ENCODE data around the gene CELF4.

CELF4 gene

GRCh38 chr18:37574113-37574512 lies 8.5 kb upstream of the CELF4 start:
- Histone ChIP-seq H3K4me1 (ENCODE audit: control insufficient read depth, insufficient read depth, low read length) (peaks cover 22% of the 10 kb centered on the region), H3K9me3 (ENCODE audit: control insufficient read depth, insufficient read depth, low read length) (no peaks in the 10 kb centered on the region), H3K36me3 (ENCODE audit: control insufficient read depth, insufficient read depth, low read length) (no peaks in the 10 kb centered on the region), H3K4me3 (ENCODE audit: low read length) (no peak overlapping the region), H3K27ac (ENCODE audit: low read length) (no peak overlapping the region), H3K27me3 (ENCODE audit: control insufficient read depth, insufficient read depth, low read length) (peaks cover 7% of the 10 kb centered on the region; the same call in 1 of the 2 replicates)
- no peak for DNase-seq (ENCODE audit: low read depth, low spot score)
- no CpG with 5 or more reads among the region's 7 CpGs for WGBS (ENCODE audit: insufficient coverage, insufficient read length)

DNA sequence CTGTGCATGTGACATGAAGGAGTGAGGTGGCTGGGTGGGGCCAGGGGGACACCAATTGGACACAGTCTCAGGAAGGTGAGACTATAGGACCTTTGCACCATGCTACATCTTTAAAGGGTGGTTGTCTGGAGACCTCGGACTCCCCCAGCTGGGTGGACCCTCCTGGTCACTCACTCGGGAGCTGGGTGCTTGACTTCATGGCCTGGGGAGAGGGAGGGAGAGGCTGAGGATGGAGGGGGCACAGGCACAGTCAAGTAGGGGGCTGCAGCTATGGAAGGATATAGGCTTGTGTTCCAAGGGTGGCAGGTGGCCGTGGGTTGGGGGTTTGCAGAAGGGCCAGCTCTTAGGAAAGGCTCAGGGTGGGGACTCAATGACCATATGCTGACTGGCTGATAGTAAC lies 7.1 kb upstream of the CELF4 start:
- peaks cover 21% of the 10 kb centered on the region for H3K27me3 ChIP-seq (ENCODE audit: control insufficient read depth, insufficient read depth, low read length)

GRCh38 chr18:37571266-37571665 lies 5.7 kb upstream of the CELF4 start:
- Histone ChIP-seq H3K36me3 (ENCODE audit: control insufficient read depth, insufficient read depth, low read length) (no peaks in the 10 kb centered on the region), H3K9me3 (ENCODE audit: control insufficient read depth, insufficient read depth, low read length) (no peaks in the 10 kb centered on the region), H3K27ac (ENCODE audit: low read length) (no peak overlapping the region), H3K27me3 (ENCODE audit: control insufficient read depth, insufficient read depth, low read length) (peaks cover 31% of the 10 kb centered on the region), H3K4me3 (ENCODE audit: low read length) (no peak overlapping the region), H3K4me1 (ENCODE audit: control insufficient read depth, insufficient read depth, low read length) (peaks cover 3% of the 10 kb centered on the region)
- no peak for DNase-seq (ENCODE audit: low read depth, low spot score)
- WGBS (ENCODE audit: insufficient coverage, insufficient read length), result no CpG with 5 or more reads among the region's 5 CpGs

More for the DNA sequence above, 7.1 kb upstream of the CELF4 start:
- peaks cover 15% of the 10 kb centered on the region for H3K4me1 ChIP-seq (ENCODE audit: control insufficient read depth, insufficient read depth, low read length)
- H3K36me3 ChIP-seq (ENCODE audit: control insufficient read depth, insufficient read depth, low read length), result no peaks in the 10 kb centered on the region
- H3K27ac ChIP-seq (ENCODE audit: low read length), result no peak overlapping the region
- no CpG with 5 or more reads among the region's 3 CpGs for WGBS (ENCODE audit: insufficient coverage, insufficient read length)
- DNase-seq (ENCODE audit: low read depth, low spot score), result no peak
- no peaks in the 10 kb centered on the region for H3K9me3 ChIP-seq (ENCODE audit: control insufficient read depth, insufficient read depth, low read length)
- H3K4me3 ChIP-seq (ENCODE audit: low read length), result no peak overlapping the region

DNA sequence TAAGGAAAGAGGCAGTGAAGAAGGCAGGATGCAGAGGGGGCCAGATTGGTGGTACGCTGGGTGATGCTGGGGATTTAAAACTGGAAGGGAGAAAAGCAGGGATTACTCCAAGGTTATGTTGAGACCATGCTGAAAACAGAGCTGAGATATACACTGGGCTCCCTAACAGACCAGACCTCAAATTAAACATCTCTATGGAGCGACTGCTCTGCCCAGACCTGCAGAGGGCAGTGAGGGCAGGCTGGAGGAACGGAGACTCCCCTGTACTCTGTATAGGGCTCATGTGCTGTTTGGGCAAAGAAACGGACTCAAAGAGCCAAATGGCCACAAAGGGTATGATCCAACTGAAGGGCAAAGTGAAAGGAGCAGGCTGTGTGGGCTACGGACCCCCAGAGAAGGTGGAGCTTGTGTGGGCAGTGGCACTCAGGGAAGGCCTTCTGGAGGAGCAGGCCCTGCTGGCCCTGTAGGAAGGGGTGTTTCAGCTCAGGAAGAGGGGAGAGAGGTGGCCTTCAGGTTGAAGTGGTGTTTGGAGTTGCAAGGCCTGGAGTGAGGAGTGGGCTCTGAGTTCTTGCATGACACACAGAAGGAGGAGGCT lies 4.8 kb upstream of the CELF4 start:
- H3K27me3 ChIP-seq (ENCODE audit: control insufficient read depth, insufficient read depth, low read length), result peaks cover 31% of the 10 kb centered on the region
- DNase-seq (ENCODE audit: low read depth, low spot score), result no peak
- no peak overlapping the region for H3K4me3 ChIP-seq (ENCODE audit: low read length)
- H3K4me1 ChIP-seq (ENCODE audit: control insufficient read depth, insufficient read depth, low read length), result peaks cover 1% of the 10 kb centered on the region; the same call in 1 of the 2 replicates
- WGBS (ENCODE audit: insufficient coverage, insufficient read length), result no CpG with 5 or more reads among the region's 5 CpGs
- H3K36me3 ChIP-seq (ENCODE audit: control insufficient read depth, insufficient read depth, low read length), result no peaks in the 10 kb centered on the region
- no peaks in the 10 kb centered on the region for H3K9me3 ChIP-seq (ENCODE audit: control insufficient read depth, insufficient read depth, low read length)
- H3K27ac ChIP-seq (ENCODE audit: low read length), result no peak overlapping the region

GRCh38 chr18:37568671-37569070 lies 3.1 kb upstream of the CELF4 start:
- Histone ChIP-seq H3K4me1 (ENCODE audit: control insufficient read depth, insufficient read depth, low read length) (no peaks in the 10 kb centered on the region), H3K27ac (ENCODE audit: low read length) (no peak overlapping the region), H3K4me3 (ENCODE audit: low read length) (no peak overlapping the region), H3K9me3 (ENCODE audit: control insufficient read depth, insufficient read depth, low read length) (no peaks in the 10 kb centered on the region), H3K27me3 (ENCODE audit: control insufficient read depth, insufficient read depth, low read length) (peaks cover 44% of the 10 kb centered on the region), H3K36me3 (ENCODE audit: control insufficient read depth, insufficient read depth, low read length) (no peaks in the 10 kb centered on the region)
- no peak for DNase-seq (ENCODE audit: low read depth, low spot score)
- no CpG with 5 or more reads among the region's 4 CpGs for WGBS (ENCODE audit: insufficient coverage, insufficient read length)

GRCh38 chr18:37567994-37568359 lies 2.4 kb upstream of the CELF4 start:
- Histone ChIP-seq H3K36me3 (ENCODE audit: control insufficient read depth, insufficient read depth, low read length) (no peaks in the 10 kb centered on the region), H3K27ac (ENCODE audit: low read length) (no peak overlapping the region), H3K4me1 (ENCODE audit: control insufficient read depth, insufficient read depth, low read length) (no peaks in the 10 kb centered on the region), H3K9me3 (ENCODE audit: control insufficient read depth, insufficient read depth, low read length) (no peaks in the 10 kb centered on the region), H3K4me3 (ENCODE audit: low read length) (no peak overlapping the region), H3K27me3 (ENCODE audit: control insufficient read depth, insufficient read depth, low read length) (peaks cover 46% of the 10 kb centered on the region)
- no CpG with 5 or more reads among the region's 10 CpGs for WGBS (ENCODE audit: insufficient coverage, insufficient read length)
- DNase-seq (ENCODE audit: low read depth, low spot score), result no peak

- no peak for DNase-seq (ENCODE audit: low read depth, low spot score)
- WGBS (ENCODE audit: insufficient coverage, insufficient read length), result no CpG with 5 or more reads among the region's 72 CpGs
- peak overlapping the region; percentile 31; the same call in 1 of the 2 replicates for H3K4me3 ChIP-seq (ENCODE audit: low read length)
- H3K9me3 ChIP-seq (ENCODE audit: control insufficient read depth, insufficient read depth, low read length), result no peaks in the 10 kb centered on the region
- H3K27me3 ChIP-seq (ENCODE audit: control insufficient read depth, insufficient read depth, low read length), result peaks cover 46% of the 10 kb centered on the region
- no peak overlapping the region for H3K27ac ChIP-seq (ENCODE audit: low read length)
- no peaks in the 10 kb centered on the region for H3K4me1 ChIP-seq (ENCODE audit: control insufficient read depth, insufficient read depth, low read length)
- H3K36me3 ChIP-seq (ENCODE audit: control insufficient read depth, insufficient read depth, low read length), result no peaks in the 10 kb centered on the region
These were observed 1.7 kb upstream of the CELF4 start for GRCh38 chr18:37567061-37567993.

GRCh38 chr18:37566479-37567060 lies 972 bp upstream of the CELF4 start:
- Histone ChIP-seq H3K27ac (ENCODE audit: low read length) (no peak overlapping the region), H3K27me3 (ENCODE audit: control insufficient read depth, insufficient read depth, low read length) (peaks cover 46% of the 10 kb centered on the region), H3K36me3 (ENCODE audit: control insufficient read depth, insufficient read depth, low read length) (no peaks in the 10 kb centered on the region), H3K9me3 (ENCODE audit: control insufficient read depth, insufficient read depth, low read length) (no peaks in the 10 kb centered on the region), H3K4me3 (ENCODE audit: low read length) (peak overlapping the region; percentile 31; the same call in 1 of the 2 replicates), H3K4me1 (ENCODE audit: control insufficient read depth, insufficient read depth, low read length) (no peaks in the 10 kb centered on the region)
- WGBS (ENCODE audit: insufficient coverage, insufficient read length), result no CpG with 5 or more reads among the region's 51 CpGs
- no peak for DNase-seq (ENCODE audit: low read depth, low spot score)

DNA sequence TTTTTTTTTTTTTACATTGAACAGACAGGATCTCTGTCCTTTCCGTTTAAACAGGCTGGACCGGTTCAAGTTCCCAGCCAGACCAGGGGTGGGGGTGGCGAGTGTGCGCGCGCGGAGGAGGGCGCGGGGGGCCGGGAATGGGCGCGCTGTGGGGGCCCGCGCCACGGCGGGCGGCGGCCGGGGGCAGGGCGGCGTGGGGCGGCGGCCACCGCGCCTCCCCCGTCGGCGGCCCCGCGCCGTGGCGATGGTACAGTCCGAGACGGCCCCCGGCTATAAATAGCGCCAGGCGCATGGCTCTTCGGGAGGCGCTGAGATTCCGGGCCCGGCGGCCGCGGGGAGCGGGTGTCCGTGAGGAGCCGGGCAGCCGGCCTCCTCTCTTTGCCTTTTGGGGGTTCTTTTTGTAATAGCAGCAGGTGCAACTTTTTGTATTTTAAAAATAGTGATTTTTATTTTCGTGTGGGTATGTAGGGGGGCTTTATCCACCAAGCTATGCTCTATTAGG lies 430 bp upstream of the CELF4 start:
- H3K4me3 ChIP-seq (ENCODE audit: low read length), result peak overlapping the region; percentile 78; the same call in 1 of the 2 replicates
- peaks cover 46% of the 10 kb centered on the region for H3K27me3 ChIP-seq (ENCODE audit: control insufficient read depth, insufficient read depth, low read length)
- no peaks in the 10 kb centered on the region for H3K36me3 ChIP-seq (ENCODE audit: control insufficient read depth, insufficient read depth, low read length)
- no peak overlapping the region for H3K27ac ChIP-seq (ENCODE audit: low read length)
- DNase-seq (ENCODE audit: low read depth, low spot score), result no peak
- no peaks in the 10 kb centered on the region for H3K4me1 ChIP-seq (ENCODE audit: control insufficient read depth, insufficient read depth, low read length)
- no peaks in the 10 kb centered on the region for H3K9me3 ChIP-seq (ENCODE audit: control insufficient read depth, insufficient read depth, low read length)
- no CpG with 5 or more reads among the region's 49 CpGs for WGBS (ENCODE audit: insufficient coverage, insufficient read length)

DNA sequence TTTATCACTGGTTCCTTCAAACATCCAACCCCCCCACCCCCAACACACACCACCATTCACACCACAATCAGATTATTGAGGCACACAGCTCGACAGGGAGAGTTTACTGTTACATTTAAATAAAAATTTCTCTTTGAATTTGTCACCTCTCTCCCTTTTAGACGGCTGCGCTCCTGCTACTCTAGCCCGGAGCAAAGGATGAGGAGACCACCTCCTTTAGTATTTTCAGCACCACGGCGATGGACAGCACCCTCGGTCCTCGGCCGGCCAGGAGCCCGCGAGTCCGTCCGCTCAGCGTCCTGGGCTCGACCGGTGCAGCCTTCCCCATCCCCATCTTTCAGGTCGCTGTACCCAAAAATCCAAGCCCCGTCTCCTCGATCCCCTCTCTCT lies 892 bp downstream of the CELF4 start:
- Histone ChIP-seq H3K36me3 (ENCODE audit: control insufficient read depth, insufficient read depth, low read length) (no peaks in the 10 kb centered on the region), H3K4me1 (ENCODE audit: control insufficient read depth, insufficient read depth, low read length) (no peaks in the 10 kb centered on the region), H3K4me3 (ENCODE audit: low read length) (peak overlapping the region; percentile 78; the same call in 1 of the 2 replicates), H3K27me3 (ENCODE audit: control insufficient read depth, insufficient read depth, low read length) (peaks cover 41% of the 10 kb centered on the region), H3K9me3 (ENCODE audit: control insufficient read depth, insufficient read depth, low read length) (no peaks in the 10 kb centered on the region), H3K27ac (ENCODE audit: low read length) (no peak overlapping the region)
- no CpG with 5 or more reads among the region's 19 CpGs for WGBS (ENCODE audit: insufficient coverage, insufficient read length)
- no peak for DNase-seq (ENCODE audit: low read depth, low spot score)
